Stimulated activated CD4-positive, alpha-beta T cell treated with anti-CD3 and anti-CD28 coated beads, Interleukin-15, amount 100 ng/mL, for 48 hours (primary cell): Measurements from ENCODE around the gene TRABD2B.

ENCODE experiments used
- DNase-seq, 2 donors: peaks; one replicate each; pipeline ENCODE4 v3.0.0-alpha.2; 2020; ENCODE audit warnings: low read depth in 2 of 2

The TRABD2B gene

DNA sequence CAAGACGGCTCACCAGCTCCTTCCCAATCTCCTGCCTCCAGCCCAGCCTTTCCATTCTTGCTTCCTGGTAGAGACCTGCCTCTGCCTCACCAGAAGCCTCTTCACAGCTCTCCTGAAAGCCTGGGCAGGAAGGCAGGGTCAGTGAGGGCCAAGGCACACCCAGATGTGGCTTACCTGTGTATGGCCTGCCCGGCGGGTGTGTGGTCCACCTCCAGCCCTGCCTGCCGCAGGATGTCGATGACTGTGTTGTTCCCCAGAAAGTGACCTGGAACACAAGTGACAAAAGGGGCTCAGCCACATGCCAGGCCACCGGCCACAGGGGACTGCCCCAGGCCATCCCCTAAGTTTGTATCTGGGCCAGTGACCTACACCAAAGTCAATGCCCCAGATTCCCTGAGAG lies 218.9 kb downstream of the TRABD2B start:
- no peak for DNase-seq

- no peak for DNase-seq
Observed at GRCh38 chr1:47777322-47777721, 219.9 kb downstream of the TRABD2B start.

- no peak for DNase-seq
Observed at GRCh38 chr1:47776667-47777131, 220.5 kb downstream of the TRABD2B start.

DNA sequence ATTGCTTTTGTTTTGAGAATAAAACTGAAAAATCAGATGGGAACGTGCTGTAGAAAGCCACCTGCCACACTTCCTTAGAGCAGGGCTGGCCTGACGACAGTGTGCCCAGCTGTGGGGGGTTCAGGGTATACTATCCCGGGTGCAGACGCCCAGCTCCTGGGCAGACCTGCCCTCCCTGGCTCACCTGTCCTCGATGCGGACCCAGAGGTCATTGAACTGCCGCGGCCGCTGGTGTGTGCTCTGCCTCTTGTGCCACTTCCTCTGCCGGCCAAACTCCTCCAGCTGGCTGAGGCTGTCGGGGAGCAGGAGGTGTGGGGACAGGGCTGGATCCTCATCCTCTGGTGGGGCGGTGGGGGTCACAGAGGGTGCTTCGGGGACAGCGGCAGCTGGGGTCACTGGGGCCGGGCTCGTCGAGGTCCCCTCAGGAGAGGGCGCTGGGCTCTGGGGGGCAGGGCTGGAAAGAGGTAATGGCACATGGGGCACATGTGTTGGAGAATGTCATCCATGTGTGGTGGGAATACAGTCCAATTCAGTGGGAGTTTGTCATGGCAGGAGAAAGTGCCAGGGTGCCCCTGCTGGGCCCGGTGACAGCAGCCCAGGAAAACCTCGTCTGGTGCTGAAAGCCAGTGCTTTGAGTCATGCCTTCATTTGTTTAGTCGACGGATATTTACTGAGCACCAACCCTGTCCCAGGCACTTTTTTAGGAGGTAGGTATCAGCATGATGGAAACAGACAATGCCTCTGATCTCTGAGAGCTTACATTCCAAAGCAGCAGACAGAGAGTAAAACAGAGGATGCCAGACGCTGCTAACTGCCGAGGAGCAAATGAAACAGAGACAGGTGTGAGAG lies 222.0 kb downstream of the TRABD2B start:
- no peak for DNase-seq

GRCh38 chr1:47772960-47773682 lies 224.1 kb downstream of the TRABD2B start:
- DNase-seq, result no peak

- DNase-seq, result no peak
Observed at GRCh38 chr1:47772281-47772680, 224.9 kb downstream of the TRABD2B start.

DNA sequence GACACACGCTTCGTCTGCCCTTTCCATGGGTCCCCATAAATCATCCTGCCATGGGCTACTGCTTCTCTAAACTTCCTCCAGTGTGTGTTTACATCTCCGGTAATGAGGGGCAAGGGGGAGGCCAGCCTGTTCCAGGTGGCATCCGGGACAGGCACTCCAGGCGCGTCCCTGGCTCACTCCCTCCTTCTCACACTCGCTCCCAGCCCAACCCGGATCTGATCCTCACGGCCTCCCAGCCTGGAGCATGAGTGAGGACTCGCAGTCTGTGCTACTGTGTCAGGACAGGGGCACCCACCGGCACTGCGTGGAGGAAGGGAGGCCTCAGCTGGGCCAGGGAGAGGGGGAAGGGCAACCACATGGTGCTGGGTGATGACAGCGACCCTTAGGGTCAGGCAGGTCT lies 225.4 kb downstream of the TRABD2B start:
- no peak for DNase-seq

DNA sequence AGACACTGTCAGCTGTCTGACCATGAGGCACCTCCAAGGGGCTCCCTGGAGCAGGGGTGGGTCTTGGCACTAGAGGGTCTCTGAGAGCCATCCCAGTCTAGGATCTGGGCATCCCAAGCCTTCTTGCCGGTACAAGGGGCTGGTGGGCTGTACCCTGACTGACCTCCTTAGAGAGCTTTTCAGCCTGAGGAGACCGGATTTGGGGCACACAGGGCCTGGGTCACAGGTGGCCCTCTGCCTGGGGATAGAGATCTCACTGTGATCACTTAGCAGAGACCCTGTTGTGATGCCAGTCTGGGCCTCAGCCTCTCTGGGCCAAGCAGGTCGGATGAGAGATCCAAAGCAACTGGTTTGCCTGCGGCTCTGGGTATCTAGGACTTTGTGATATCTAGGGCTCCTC lies 227.2 kb downstream of the TRABD2B start:
- DNase-seq, result no peak

- no peak for DNase-seq
Observed at GRCh38 chr1:47769295-47769694, 227.9 kb downstream of the TRABD2B start.

DNA sequence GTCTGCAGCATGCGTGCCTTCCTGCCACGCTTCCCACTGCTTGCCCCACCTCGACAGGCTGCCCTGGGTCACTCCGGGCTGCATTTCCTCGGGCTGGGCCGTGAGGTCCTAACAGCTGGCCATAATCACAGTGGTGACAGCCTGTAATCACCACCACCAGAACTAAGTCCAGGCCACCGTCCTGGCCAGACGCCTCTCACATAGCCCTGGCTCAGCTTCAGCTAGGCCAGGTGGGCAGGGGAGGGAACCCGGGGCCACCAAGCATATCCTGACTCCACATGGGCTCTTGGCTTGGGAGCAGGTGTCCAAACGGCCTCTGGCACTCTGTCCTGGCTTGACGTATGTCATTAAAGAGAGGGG lies 229.5 kb downstream of the TRABD2B start:
- no peak for DNase-seq

DNA sequence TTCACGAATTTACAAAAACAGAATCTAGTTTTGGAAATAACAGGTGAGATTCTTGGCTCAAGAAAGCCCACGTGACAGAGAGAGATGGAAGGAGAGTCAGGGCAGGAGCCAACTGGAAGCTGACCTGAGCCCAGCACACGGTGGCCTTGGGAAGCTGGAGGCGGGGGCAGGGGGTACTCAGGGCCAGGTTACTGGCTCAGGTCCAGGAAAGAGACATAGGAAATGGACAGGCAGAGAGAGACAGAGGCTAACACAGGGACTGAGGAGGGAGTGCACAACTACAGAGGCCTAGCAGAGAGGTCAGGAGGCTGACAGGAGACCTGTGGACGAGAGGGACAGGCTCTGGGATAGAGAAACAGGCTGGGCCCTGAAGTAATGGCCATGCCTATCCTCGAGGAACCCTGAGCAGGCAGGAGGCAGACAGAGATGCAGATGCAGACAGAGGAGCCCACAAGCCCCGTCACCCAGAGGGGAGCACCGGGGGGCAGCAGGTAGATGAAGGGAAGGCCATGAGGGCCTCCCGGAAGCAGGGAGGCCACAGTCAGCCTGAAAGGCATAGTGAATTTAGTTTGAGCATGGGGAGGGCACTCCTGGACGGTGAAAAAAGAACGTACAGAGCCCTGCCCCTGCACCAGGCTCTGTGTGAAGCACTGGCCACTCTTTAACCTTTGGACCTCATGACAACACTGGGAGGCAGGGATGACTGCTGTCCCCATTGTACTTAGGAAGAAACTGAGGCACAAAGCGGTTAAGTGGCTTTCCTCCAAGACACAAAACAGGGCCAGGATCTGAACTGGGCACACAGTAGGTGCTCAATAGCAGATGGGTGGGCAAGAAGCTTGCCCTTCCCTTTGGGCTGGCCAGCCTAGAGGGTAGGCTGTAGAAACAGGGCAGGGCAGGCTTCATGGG lies 230.1 kb downstream of the TRABD2B start:
- no peak for DNase-seq

DNA sequence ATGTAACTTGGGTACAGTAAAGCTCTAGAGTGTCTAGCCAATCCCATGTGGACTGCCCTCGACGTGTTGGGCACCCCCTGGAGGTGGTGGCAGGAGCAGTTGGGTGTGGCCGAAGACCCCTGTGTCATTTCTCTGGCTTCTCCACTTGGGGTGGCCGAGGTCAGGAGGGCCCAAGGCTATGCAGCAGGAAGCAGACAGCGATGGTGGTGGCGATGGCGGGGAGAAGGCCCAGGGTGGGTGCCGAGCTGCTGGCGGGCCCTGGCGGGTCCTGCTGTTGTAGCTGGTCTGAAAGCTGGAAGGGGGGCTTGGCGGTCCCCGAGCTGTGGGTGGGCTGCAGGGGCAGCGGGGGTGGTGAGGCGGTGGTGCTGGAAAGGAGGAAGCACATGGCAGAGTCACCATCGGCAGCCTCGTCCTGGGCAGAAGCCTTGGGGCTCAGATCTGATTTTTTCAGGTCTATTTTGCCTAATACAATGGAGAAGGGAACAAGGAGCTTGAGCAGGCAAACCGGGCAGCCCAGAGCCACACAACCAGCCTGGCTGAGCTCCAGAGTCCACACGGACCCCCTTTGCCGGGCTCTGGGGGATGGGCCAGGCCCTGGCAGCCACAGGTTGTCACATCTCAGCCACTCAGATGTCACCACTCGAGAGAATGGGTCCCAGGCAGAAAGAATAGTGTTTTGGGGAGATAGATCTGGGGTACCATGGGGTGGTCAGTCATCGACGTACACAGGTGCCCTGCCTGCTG lies 231.3 kb downstream of the TRABD2B start:
- no peak for DNase-seq

DNA sequence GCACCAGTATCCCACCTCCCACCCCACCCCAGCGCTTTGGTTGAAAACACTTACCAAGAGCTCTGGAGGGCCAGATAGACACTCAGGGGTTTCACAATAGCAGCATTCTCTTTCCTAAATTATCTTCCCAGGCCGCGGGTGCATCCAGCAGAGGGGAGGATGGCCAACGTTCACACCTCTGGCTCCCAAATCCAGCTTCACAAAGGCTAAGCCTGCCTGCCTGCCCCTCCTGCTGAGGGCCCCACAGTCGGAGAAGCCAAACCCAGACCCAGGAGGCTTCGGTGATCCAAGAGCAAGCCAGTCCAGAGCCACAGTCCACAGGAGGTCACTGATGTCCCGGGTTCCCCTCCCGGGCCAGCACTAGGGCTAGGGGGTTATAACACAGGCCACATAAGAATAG lies 231.9 kb downstream of the TRABD2B start:
- DNase-seq, result no peak

- DNase-seq, result no peak
Observed at GRCh38 chr1:47764461-47765046, 232.6 kb downstream of the TRABD2B start.

DNA sequence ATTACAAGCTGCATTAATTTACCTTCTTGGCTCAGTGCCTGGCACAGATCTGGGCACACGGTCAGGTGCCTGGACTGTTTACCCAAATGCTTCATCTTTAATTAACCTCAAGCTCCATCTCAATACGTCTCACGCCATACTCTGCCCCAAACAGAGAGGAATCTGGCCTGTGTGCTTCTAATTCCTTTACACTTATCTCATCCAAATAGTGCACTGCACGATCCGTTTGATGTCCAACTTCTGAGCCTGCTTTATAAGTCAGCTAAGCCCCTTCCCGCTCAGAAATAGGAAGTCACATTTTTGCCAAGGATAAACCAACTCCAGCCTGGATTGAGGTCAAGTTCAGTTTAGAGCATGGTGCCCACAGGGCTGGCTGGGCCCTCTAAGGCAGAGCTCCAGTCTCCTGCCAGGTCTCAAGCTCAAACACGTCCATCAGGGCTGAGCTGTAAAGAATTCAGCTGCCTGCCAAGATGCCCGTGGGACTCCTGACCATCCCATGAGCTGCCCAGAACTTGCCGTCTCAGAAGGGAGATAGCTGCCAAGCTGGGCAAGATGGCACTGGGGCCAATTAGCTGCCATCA lies 233.5 kb downstream of the TRABD2B start:
- DNase-seq, result no peak

- DNase-seq, result no peak
Observed at GRCh38 chr1:47761974-47762373, 235.2 kb downstream of the TRABD2B start.

DNA sequence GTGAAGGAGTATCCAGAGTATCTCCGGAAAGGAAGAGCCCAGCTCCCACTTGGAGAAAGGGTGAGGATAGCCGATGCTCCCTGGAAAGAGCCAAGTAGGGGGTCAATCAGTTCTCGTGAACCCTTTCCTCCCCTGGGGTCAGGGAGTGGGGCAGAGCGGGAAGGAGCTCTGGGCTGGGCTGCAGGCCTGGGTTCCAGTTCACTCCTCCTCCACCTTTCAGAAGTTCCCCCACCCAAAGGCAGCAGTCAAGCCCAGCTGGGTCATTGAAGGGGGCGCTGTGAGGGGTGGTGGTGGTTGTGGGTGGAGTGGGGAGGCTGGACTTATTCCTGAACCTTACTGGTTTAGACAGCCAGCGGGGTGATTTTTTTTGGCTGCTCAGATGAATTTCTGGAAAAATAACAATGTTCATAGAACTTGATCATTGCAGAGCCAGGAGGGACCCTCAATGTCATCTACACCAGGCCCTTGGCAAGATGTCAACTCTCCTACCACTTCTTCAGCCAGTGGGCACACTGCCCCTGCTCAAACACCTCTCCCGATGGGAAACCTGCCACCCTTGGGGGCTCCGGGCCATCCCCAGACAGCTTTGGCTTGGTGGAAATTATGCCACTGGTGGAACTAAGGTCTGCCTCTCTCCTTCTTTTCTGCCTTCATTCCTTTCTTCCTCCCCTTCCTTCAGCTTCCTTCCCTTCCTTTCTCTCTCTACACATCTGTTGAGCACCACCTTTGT lies 235.8 kb downstream of the TRABD2B start:
- DNase-seq, result no peak

DNA sequence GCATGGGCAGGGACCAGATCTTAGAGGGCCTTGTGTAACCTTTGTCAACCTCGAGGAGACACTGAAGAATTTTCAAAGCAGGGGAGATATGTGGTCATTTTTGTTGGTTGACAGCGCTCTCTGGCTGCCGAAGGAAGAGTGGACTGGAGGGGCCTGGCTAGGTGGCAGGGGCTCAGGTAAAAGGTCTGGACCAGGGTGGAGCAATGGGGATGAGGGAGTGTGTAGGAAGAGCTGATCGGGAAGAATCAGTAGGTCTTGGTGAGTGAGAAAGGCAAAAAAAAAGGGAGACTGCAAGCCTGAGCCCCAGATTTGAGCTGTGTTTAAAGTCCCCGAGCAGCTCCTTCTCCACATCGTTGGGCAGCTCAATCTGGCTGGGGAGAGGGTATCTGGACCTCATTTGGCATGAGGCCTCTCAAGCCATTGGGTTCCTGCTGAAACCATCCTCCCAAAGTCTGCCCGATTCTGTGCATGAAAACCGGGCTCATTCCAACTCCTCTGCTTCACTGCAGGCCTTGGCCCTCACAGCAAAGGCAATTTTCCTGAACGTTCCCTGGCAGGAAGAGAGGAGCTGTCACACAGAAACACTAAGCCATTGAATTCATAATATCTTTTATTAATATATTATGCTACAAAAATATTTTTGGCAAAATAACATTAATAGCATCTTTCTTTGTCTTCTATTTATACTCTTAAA lies 237.1 kb downstream of the TRABD2B start:
- no peak for DNase-seq

GRCh38 chr1:47759251-47759935 lies 237.8 kb downstream of the TRABD2B start:
- no peak for DNase-seq
